ENCODE data around the gene OR10A6. TPM values are rescaled to one million over a fixed set of nuclear protein-coding genes. Genes with fewer than 3 reads are reported as not detected.

Gene OR10A6
- total and polyA plus RNA-seq, 2 donors (not counting 1 experiment from before 2014, with no cell fraction given) = under 0.01 to 0.06 TPM

DNA sequence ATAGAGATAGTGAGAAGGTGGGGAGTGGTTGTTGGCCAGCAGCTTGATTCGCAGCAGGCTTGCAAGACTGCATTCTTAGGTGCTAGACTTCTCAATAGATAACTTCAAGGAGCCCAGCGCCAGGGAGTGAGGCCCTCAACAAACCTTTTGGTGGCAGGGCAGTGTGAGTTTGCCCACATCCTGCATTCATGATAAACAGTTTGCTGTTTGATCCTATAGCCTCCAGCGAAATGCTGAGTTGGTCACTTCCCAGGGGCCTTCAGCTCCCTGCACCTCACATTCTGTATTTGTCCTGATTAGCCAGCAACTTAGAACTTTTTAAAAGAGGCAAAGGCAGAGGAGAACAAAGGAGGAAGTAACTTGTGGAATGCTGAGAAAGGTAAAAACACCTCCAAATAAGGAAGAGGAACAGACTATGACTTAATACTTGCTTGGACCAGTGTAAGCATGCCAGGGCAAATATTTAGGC lies 25.1 kb downstream of the OR10A6 start:
- Histone ChIP-seq H3K4me1 (ENCODE audit: control insufficient read depth, extremely low read depth, insufficient read depth, low read length) (peaks cover 3% of the 10 kb centered on the region), H3K27ac (ENCODE audit: insufficient read depth, low read length) (no peak overlapping the region), H3K27me3 (ENCODE audit: control insufficient read depth, insufficient read depth, low read length) (no peaks in the 10 kb centered on the region), H2AFZ (ENCODE audit: low read length) (peak overlapping the region; percentile 9), H4K20me1 (ENCODE audit: control insufficient read depth, extremely low read depth, insufficient read depth, low read length) (no peaks in the 10 kb centered on the region), H3K4me3 (replicated peaks in 1 of 4; ENCODE audit: control extremely low read depth in 1 of 4, insufficient read depth in 1 of 4, low read depth in 3 of 4, low read length in 4 of 4) (no peak overlapping the region), H3K9me3 (ENCODE audit: control insufficient read depth, insufficient read depth, low read depth, low read length) (no peaks in the 10 kb centered on the region), H3K9ac (ENCODE audit: insufficient read depth, low read length) (no peak overlapping the region), H3K79me2 (ENCODE audit: control insufficient read depth, insufficient read depth, low read length) (no peaks in the 10 kb centered on the region), H3K4me2 (ENCODE audit: extremely low read depth, insufficient read depth, low read length) (no peak overlapping the region), H3K36me3 (ENCODE audit: control insufficient read depth, insufficient read depth, low read length) (no peaks in the 10 kb centered on the region)
- DNase-seq (ENCODE audit: low read depth in 2 of 2) = no peak
- TF ChIP-seq, protein P1, sequence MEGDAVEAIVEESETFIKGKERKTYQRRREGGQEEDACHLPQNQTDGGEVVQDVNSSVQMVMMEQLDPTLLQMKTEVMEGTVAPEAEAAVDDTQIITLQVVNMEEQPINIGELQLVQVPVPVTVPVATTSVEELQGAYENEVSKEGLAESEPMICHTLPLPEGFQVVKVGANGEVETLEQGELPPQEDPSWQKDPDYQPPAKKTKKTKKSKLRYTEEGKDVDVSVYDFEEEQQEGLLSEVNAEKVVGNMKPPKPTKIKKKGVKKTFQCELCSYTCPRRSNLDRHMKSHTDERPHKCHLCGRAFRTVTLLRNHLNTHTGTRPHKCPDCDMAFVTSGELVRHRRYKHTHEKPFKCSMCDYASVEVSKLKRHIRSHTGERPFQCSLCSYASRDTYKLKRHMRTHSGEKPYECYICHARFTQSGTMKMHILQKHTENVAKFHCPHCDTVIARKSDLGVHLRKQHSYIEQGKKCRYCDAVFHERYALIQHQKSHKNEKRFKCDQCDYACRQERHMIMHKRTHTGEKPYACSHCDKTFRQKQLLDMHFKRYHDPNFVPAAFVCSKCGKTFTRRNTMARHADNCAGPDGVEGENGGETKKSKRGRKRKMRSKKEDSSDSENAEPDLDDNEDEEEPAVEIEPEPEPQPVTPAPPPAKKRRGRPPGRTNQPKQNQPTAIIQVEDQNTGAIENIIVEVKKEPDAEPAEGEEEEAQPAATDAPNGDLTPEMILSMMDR (conservative IDR thresholded peaks at IDR 0.05 in 1 of 2, IDR thresholded peaks at IDR 0.05 in 1 of 2; ENCODE audit: low read depth in 1 of 2, low read length in 2 of 2) = no peak
- TF ChIP-seq EZH2 (IDR thresholded peaks at IDR 0.05; ENCODE audit: low read length, missing control alignments) = no peak

DNA sequence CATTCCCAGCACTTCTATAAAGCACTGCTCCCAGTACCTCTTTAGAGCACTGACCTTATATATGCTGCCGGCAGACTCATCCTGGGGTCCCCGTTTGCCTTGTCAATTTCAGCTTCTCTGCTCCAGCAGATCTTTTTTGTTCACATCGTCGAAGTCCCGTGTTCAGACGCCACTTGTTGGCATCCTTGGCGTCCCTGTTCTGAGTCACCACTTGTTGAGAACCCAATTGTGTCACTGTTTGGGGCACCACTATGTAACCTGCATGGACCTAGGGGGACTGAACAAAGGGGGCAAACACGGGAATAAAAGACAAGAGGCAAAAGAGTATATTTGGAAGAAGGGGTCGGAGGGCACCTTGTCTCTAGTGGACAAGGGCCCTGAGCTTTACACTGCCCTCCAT lies 25.5 kb downstream of the OR10A6 start:
- Histone ChIP-seq H3K9ac (ENCODE audit: insufficient read depth, low read length) (no peak overlapping the region), H3K4me2 (ENCODE audit: extremely low read depth, insufficient read depth, low read length) (no peak overlapping the region), H3K27ac (ENCODE audit: insufficient read depth, low read length) (no peak overlapping the region)

DNA sequence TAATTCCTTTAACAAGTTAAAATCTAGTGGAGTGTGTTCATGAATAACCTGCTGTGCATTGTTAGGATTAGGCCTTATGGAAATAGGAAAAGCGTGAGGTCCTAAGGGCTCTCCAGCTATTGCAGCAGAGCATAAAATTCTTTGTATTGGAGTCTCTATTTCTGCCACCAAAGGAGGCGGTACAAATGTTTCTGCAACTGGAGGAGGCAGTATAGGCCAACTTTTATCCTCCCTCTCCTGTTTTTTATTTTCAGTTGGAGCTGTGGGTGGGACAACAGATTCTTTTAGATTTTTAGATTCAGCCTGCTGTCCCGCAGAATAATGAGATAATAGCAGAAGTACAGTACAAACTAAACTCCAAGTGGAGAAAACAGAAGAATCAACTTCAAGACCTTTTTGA lies 26.2 kb downstream of the OR10A6 start:
- peak; percentile 41 to 62 for DNase-seq (ENCODE audit: low read depth in 2 of 2)
- Histone ChIP-seq H2AFZ (ENCODE audit: low read length) (no peak overlapping the region), H3K36me3 (ENCODE audit: control insufficient read depth, insufficient read depth, low read length) (no peaks in the 10 kb centered on the region), H3K4me3 (replicated peaks in 1 of 4; ENCODE audit: control extremely low read depth in 1 of 4, insufficient read depth in 1 of 4, low read depth in 3 of 4, low read length in 4 of 4) (no peak overlapping the region), H3K4me2 (ENCODE audit: extremely low read depth, insufficient read depth, low read length) (no peak overlapping the region), H3K9ac (ENCODE audit: insufficient read depth, low read length) (no peak overlapping the region), H4K20me1 (ENCODE audit: control insufficient read depth, extremely low read depth, insufficient read depth, low read length) (no peaks in the 10 kb centered on the region), H3K79me2 (ENCODE audit: control insufficient read depth, insufficient read depth, low read length) (no peaks in the 10 kb centered on the region), H3K27me3 (ENCODE audit: control insufficient read depth, insufficient read depth, low read length) (no peaks in the 10 kb centered on the region), H3K9me3 (ENCODE audit: control insufficient read depth, insufficient read depth, low read depth, low read length) (no peaks in the 10 kb centered on the region), H3K4me1 (ENCODE audit: control insufficient read depth, extremely low read depth, insufficient read depth, low read length) (peaks cover 3% of the 10 kb centered on the region), H3K27ac (ENCODE audit: insufficient read depth, low read length) (no peak overlapping the region)
- TF ChIP-seq, protein P1 (conservative IDR thresholded peaks at IDR 0.05 in 1 of 2, IDR thresholded peaks at IDR 0.05 in 1 of 2; ENCODE audit: low read depth in 1 of 2, low read length in 2 of 2) = peak; percentile 42 to 49
- TF ChIP-seq EZH2 (IDR thresholded peaks at IDR 0.05; ENCODE audit: low read length, missing control alignments) = no peak

More for the DNA sequence above, 25.5 kb downstream of the OR10A6 start:
- Histone ChIP-seq H3K27me3 (ENCODE audit: control insufficient read depth, insufficient read depth, low read length) (no peaks in the 10 kb centered on the region), H3K4me3 (replicated peaks in 1 of 4; ENCODE audit: control extremely low read depth in 1 of 4, insufficient read depth in 1 of 4, low read depth in 3 of 4, low read length in 4 of 4) (no peak overlapping the region), H3K9me3 (ENCODE audit: control insufficient read depth, insufficient read depth, low read depth, low read length) (no peaks in the 10 kb centered on the region), H3K79me2 (ENCODE audit: control insufficient read depth, insufficient read depth, low read length) (no peaks in the 10 kb centered on the region), H4K20me1 (ENCODE audit: control insufficient read depth, extremely low read depth, insufficient read depth, low read length) (no peaks in the 10 kb centered on the region), H3K4me1 (ENCODE audit: control insufficient read depth, extremely low read depth, insufficient read depth, low read length) (peaks cover 3% of the 10 kb centered on the region), H3K36me3 (ENCODE audit: control insufficient read depth, insufficient read depth, low read length) (no peaks in the 10 kb centered on the region), H2AFZ (ENCODE audit: low read length) (no peak overlapping the region)
- TF ChIP-seq, protein P1 (conservative IDR thresholded peaks at IDR 0.05 in 1 of 2, IDR thresholded peaks at IDR 0.05 in 1 of 2; ENCODE audit: low read depth in 1 of 2, low read length in 2 of 2) = no peak
- no peak for TF ChIP-seq EZH2 (IDR thresholded peaks at IDR 0.05; ENCODE audit: low read length, missing control alignments)
- DNase-seq (ENCODE audit: low read depth in 2 of 2) = no peak

Measured in fibroblast of lung (primary cell).